ENCODE data around the gene WNT8B.

WNT8B gene

GRCh38 chr10:100483876-100484666, 21.3 kb downstream of the WNT8B start:
- DNase-seq (ENCODE audit: low read depth, low spot score): no peak

DNA sequence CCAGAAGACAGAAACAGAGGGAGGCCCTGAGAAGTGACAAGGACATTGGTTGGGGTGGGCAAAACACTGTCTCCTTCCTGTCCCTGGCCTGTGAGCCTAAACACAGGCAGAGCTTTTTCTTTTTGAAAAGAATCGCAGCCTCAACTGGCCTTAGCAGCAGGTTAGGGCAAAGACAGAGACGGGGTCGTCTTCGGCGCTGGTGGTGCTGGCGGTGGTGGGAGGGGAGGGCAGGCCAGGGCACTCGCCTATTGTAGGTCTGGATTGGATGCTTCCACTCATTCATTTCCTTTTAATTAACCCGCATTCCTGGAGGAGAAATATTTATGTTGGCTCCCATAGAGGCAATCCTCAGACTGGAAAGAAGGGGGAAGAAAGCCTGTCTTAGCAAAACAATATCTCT, 22.6 kb downstream of the WNT8B start:
- DNase-seq (ENCODE audit: low read depth, low spot score): no peak

DNA sequence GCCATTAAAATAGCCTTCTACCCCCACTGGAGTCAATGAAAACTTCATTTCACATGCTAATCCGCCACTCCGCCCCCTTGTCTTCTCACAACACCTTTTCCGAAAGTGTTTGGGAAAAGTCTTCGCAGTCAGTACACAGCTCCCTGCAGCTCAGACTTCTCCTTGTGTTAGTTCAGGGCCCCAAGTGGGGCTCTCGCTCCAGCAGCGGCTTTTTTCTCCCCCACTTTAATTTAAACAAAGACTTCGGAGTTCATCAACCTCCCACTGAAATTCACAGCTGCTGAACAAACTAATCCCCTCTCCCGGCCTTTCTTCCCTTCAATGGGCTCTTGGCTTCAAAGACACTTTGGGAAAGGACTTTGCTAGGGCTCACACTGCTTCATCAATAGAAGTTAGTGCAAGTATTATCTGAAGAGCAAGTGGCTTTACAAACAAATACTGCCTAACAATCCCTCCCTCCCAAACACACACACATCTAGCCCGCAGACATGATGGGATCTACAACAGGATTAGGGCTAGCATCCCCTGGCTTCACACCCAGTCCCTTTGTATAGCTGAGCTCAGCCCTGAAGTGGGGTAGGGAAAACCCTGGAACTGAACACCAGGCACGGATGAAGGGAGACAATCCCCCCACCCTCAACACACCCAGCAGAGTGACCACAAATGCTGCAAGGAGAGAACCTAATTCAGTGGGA, 23.1 kb downstream of the WNT8B start:
- no peak for DNase-seq (ENCODE audit: low read depth, low spot score)

- no peak for DNase-seq (ENCODE audit: low read depth, low spot score)
Measured at GRCh38 chr10:100487529-100487928, 24.7 kb downstream of the WNT8B start.

GRCh38 chr10:100489396-100489795, 26.6 kb downstream of the WNT8B start:
- DNase-seq (ENCODE audit: low read depth, low spot score): no peak

GRCh38 chr10:100490531-100490930, 27.7 kb downstream of the WNT8B start:
- no peak for DNase-seq (ENCODE audit: low read depth, low spot score)

GRCh38 chr10:100496567-100496966, 33.8 kb downstream of the WNT8B start:
- no peak for DNase-seq (ENCODE audit: low read depth, low spot score)

DNA sequence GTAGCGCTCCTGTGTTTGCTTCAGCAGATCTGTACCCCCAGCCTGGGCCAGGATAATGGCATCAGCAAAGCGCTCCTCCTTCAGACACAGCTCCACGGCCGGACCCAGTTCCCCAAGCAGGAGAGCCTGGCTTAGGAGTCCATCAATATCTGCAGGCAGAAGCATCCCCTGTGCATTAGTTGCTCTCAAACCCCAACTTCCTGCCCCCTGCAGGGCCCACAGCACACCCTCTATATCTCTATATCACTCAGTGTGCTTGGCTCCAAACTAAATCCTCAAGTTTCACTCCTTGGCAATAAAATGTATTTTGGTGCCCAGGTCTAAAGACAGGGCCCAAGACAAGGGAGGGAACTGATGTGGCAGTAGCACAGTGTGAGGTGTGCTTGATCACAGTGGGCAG, 35.2 kb downstream of the WNT8B start:
- no peak for DNase-seq (ENCODE audit: low read depth, low spot score)

DNA sequence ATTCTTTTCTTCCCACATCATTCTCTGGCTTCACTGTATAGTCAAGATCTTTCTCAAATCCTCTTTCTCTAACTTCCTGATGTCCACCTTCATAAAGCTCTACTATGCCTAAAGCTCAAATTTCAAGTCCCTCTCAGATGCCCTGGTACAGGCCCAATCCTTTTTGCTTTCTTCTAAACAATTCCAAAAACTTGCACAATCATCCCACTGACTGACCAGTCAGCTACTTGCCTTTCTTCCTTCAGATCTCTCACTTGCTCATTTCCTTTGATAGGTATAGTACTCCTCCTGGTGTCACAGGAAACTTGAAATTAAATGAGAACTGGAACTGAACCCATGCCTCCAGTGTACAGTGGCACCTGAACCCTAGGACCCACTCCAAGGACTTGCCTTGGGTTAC, 38.6 kb downstream of the WNT8B start:
- DNase-seq (ENCODE audit: low read depth, low spot score): no peak

DNA sequence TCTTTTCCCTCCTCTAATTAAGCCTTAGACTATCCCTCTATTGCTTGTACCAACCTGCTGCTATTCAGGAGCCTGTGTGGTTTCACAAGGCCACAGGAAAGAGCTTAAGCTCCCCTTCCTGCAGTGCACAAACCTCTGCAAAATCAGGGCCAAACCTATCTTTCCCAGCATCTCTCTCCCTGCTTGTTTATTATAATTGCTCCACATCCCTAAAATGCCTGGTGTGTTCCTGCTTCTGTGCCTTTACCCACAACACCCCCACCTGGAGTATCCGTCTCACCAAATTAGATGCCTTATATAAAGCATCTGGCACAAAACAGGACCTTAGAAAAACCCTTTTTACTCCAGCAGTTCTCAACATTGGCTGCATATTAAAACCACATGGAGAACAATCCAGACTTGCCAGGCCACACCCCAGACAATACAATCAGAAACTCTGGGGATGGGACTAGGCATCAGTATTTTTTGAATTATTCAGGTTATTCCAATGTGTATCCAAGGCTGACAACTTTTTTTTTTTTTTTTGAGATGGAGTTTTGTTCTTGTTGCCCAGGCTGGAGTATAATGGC, 40.2 kb downstream of the WNT8B start:
- no peak for DNase-seq (ENCODE audit: low read depth, low spot score)

- DNase-seq (ENCODE audit: low read depth, low spot score): no peak
Measured at GRCh38 chr10:100504096-100504495, 41.3 kb downstream of the WNT8B start.

DNA sequence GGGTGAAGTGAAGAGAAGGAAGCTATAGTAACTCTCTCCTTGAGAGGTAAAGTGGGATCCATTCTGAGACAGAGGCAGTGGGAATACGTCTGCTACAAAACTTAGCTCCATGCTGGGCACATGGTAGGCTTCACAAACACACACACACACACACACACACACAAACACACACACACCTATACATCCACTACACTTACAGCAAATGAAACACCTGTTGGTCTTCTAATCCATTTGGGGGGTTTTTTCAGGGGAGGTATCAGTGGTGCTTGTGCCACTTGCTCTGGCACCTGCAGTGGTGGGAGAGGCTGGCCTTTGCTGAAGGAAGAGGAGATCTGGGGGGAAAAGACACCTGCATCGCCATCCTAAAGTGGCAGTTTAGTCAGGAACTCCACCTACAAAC, 42.4 kb downstream of the WNT8B start:
- DNase-seq (ENCODE audit: low read depth, low spot score): no peak

DNA sequence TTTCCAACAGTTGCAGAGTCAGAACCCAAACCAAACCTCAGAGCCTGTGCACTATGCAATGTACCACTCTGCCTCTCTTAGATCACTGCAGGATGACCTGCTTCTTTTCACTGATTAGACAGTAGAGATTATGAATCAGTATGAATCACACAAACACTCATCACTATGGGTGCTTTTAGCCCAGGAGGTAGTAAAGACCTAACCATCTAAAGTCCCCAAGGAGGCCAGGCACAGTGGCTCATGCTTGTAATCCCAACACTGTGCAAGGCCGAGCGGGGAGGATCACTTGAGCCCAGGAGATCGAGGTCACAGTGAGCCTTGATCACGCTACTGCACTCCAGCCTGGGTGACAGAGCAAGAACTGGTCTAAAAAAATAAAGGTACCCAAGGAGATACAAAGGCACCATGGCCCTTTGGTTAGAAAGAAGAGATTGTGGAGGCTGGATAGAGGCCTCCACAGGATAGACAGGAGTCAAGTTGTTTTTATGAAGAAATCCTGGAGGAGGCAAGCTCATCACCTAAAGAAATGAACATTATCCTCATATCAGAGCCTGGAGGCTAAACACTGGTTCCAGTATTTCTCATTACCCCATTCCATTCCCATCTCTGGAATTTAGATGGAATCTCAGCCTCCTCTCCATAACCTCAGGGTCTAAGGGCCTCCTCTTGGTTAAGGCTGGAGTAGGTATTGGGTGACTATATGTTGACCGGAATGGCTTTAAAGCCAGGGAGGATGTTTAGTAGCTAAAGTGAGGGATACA, 44.0 kb downstream of the WNT8B start:
- no peak for DNase-seq (ENCODE audit: low read depth, low spot score)

DNA sequence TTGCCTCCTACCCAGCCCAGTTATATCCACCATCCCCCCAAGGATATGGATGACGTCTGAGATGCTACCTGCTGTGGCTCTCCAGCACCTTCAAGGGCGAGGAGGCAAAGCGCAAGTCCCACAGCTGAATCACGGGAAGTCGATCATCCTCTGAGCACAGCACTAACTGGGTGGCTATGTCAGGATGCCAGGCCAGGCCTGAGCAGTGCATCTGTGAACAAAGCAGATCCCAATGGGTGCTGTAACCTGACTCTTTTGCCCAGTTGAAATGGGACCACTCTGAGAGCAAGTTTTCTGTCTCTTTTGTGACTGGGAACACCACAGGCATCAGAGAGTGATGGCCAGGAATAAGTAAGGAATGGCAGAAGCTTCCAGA, 44.5 kb downstream of the WNT8B start:
- no peak for DNase-seq (ENCODE audit: low read depth, low spot score)

- DNase-seq (ENCODE audit: low read depth, low spot score): no peak
Measured at GRCh38 chr10:100508266-100508665, 45.5 kb downstream of the WNT8B start.

GRCh38 chr10:100508691-100509150, 45.9 kb downstream of the WNT8B start:
- DNase-seq (ENCODE audit: low read depth, low spot score): no peak

DNA sequence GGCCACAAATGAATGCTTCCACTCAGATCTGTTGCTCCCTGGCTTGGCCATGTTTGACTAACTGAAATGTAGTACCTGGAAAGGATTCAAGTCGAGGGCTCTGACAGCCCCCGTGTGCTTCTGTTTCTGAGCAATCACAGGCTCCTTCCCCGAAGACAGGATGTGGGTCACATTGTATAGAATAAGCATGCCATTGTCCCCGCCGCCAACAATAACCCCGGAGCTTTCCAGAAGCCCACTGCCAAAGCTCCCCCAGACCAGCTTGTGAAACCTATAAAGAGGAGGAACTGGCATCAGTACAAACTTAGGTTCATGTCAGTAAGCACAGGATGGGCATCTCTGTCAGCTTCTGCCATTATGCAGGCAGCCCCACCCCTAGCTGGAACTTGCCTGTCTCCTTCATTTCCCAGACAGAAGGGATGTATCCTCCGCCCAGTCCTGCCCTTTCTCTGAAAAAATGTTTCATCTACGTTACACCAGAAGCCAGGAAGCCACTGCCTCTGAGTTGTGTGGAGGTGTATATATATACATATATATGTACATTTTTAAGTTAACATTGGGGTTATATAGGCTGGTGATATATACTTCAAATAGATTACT, 46.5 kb downstream of the WNT8B start:
- no peak for DNase-seq (ENCODE audit: low read depth, low spot score)

GRCh38 chr10:100510533-100511308, 47.9 kb downstream of the WNT8B start:
- DNase-seq (ENCODE audit: low read depth, low spot score): no peak

- no peak for DNase-seq (ENCODE audit: low read depth, low spot score)
Measured at GRCh38 chr10:100515612-100516011, 52.8 kb downstream of the WNT8B start.

DNA sequence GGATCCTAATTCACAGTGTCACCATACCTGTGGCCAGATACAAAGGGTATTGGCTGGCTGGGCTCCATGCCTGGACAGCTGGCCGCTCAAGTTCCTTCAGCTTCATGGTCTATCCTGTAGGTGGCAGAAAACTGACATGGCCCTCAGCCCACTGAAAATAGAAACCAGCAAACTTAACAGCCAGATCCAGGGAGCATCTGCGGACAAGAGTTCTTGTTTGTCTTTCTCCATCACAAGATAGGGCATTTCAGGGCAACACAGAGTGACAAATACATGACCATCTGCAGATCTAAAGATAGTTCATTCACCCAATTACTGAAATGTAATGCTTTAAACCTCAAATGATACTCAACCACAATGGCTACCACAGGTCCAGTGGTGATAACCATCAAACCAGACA, 54.0 kb downstream of the WNT8B start:
- DNase-seq (ENCODE audit: low read depth, low spot score): no peak

DNA sequence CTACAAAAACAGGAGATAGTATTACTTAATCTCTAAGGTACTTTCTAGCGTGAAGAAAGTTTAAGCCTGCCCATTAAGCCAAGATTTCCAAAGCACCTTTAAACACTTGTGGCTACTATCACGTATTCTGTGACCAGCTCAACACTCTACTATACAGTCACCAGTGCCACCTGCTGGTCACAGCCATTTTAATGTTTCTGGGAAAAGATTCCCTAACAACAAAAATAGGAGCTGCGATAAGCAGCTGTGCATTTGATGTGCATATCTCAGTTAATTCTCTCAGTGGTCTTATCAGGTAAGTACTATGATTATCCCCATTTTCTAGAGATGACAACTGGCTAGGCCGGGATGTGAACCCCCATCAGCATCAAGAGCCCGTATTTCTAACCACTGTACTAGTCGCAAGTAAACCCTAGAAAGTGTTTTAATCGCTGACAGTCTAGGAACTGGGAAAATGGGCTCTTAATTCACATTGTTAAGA, 56.0 kb downstream of the WNT8B start:
- no peak for DNase-seq (ENCODE audit: low read depth, low spot score)

All from smooth muscle cell of the brain vasculature (primary cell).